Mesenchymal stem cell (in vitro differentiated cells and primary cell): Measurements from ENCODE around the gene AOC2.

ENCODE experiments used
- DNase-seq: peaks from one replicate; pipeline ENCODE4 v3.0.0-alpha.2; 2013
- H2AFZ ChIP-seq: one replicate; pipeline ENCODE4 v1.6.1; 2013; ENCODE audit warnings: low read depth, mild to moderate bottlenecking, control low read depth, inconsistent platforms, low read length, moderate library complexity
- H2AK5ac ChIP-seq: 2 replicates; pipeline ENCODE4 v1.6.1; 2013; ENCODE audit warnings: low read length, moderate library complexity, mild to moderate bottlenecking, inconsistent platforms; ENCODE audit not compliant: severe bottlenecking
- H2BK120ac ChIP-seq: one replicate; pipeline ENCODE4 v1.6.1; 2013; ENCODE audit warnings: low read depth, mild to moderate bottlenecking, inconsistent platforms, low read length, moderate library complexity
- H2BK12ac ChIP-seq, 2 experiments: one replicate each; pipeline ENCODE4 v1.6.1; 2013; ENCODE audit warnings: inconsistent platforms in 2 of 2, low read length in 2 of 2, mild to moderate bottlenecking in 2 of 2, moderate library complexity in 2 of 2, control low read depth in 1 of 2
- H2BK15ac ChIP-seq: one replicate; pipeline ENCODE4 v1.6.1; 2013; ENCODE audit warnings: mild to moderate bottlenecking, low read depth, inconsistent platforms; ENCODE audit not compliant: poor library complexity, severe bottlenecking
- H2BK5ac ChIP-seq: 2 replicates; pipeline ENCODE4 v1.6.1; 2013; ENCODE audit warnings: low read depth, mild to moderate bottlenecking, low read length, control low read depth, inconsistent platforms; ENCODE audit not compliant: poor library complexity, severe bottlenecking
- H3K14ac ChIP-seq, 2 experiments: one replicate each; pipeline ENCODE4 v1.6.1; 2013; ENCODE audit warnings: inconsistent platforms in 2 of 2, low read length in 2 of 2, control low read depth in 1 of 2, mild to moderate bottlenecking in 1 of 2, moderate library complexity in 1 of 2
- H3K18ac ChIP-seq, 2 experiments: one replicate each; pipeline ENCODE4 v1.6.1; 2013; ENCODE audit warnings: inconsistent platforms in 2 of 2, low read length in 2 of 2, control low read depth in 1 of 2, low read depth in 1 of 2, mild to moderate bottlenecking in 1 of 2
- H3K23ac ChIP-seq, 2 experiments: one replicate each; pipeline ENCODE4 v1.6.1; 2013; ENCODE audit warnings: inconsistent platforms in 2 of 2, low read length in 2 of 2, mild to moderate bottlenecking in 2 of 2, moderate library complexity in 2 of 2, control low read depth in 1 of 2
- H3K27ac ChIP-seq: 2 replicates; pipeline ENCODE4 v1.5.1; 2013; ENCODE audit warnings: mild to moderate bottlenecking, moderate library complexity, low read length, control low read depth, inconsistent platforms; ENCODE audit not compliant: poor library complexity, severe bottlenecking
- H3K27me3 ChIP-seq, 2 experiments: 2 replicates each; pipeline versions ENCODE4 v1.6.1 to v1.7.0; 2013; ENCODE audit warnings: low read length in 2 of 2, mild to moderate bottlenecking in 2 of 2, moderate library complexity in 2 of 2, control low read depth in 1 of 2, inconsistent platforms in 1 of 2; ENCODE audit not compliant: control insufficient read depth in 1 of 2, insufficient read depth in 1 of 2
- H3K36me3 ChIP-seq, 2 experiments: 2 replicates each; pipeline versions ENCODE4 v1.6.1 to v1.7.0; 2013; ENCODE audit warnings: low read length in 2 of 2, control low read depth in 1 of 2, inconsistent platforms in 1 of 2, low read depth in 1 of 2, mild to moderate bottlenecking in 1 of 2; ENCODE audit not compliant: insufficient read depth in 2 of 2, control insufficient read depth in 1 of 2
- H3K4ac ChIP-seq, 2 experiments: one replicate each; pipeline ENCODE4 v1.6.1; 2013; ENCODE audit warnings: inconsistent platforms in 2 of 2, low read length in 2 of 2, mild to moderate bottlenecking in 2 of 2, moderate library complexity in 2 of 2, control low read depth in 1 of 2, low read depth in 1 of 2
- H3K4me1 ChIP-seq: 2 replicates; pipeline ENCODE4 v1.6.1; 2013; ENCODE audit warnings: low read depth, low read length, control low read depth; ENCODE audit not compliant: control insufficient read depth, insufficient read depth
- H3K4me2 ChIP-seq: 2 replicates; pipeline ENCODE4 v1.6.1; 2013; ENCODE audit warnings: low read length, mild to moderate bottlenecking, inconsistent platforms; ENCODE audit not compliant: poor library complexity, severe bottlenecking
- H3K4me3 ChIP-seq, 2 experiments: 2 replicates each; pipeline versions ENCODE4 v1.5.1 to v1.7.0; 2013; ENCODE audit warnings: low read length in 2 of 2, mild to moderate bottlenecking in 2 of 2, control low read depth in 1 of 2, low read depth in 1 of 2; ENCODE audit not compliant: insufficient read depth in 1 of 2
- H3K79me1 ChIP-seq: replicated peaks from 2 replicates; pipeline ENCODE4 v1.6.1; 2013; ENCODE audit warnings: mild to moderate bottlenecking, control low read depth, low read length, inconsistent platforms; ENCODE audit not compliant: poor library complexity, severe bottlenecking
- H3K9ac ChIP-seq: 2 replicates; pipeline ENCODE4 v1.7.0; 2013; ENCODE audit warnings: mild to moderate bottlenecking, low read length, moderate library complexity
- H3K9me3 ChIP-seq: 2 replicates; pipeline ENCODE4 v1.7.0; 2013; ENCODE audit warnings: mild to moderate bottlenecking, low read length; ENCODE audit not compliant: control insufficient read depth
- H4K8ac ChIP-seq: one replicate; pipeline ENCODE4 v1.6.1; 2013; ENCODE audit warnings: inconsistent platforms, mild to moderate bottlenecking, low read length, moderate library complexity
- H4K91ac ChIP-seq: one replicate; pipeline ENCODE4 v1.6.1; 2013; ENCODE audit warnings: mild to moderate bottlenecking, low read length, inconsistent platforms
- WGBS: methylation state at CpG from one replicate; pipeline ENCODE4 v1.1.7; 2013; ENCODE audit warnings: mixed read lengths; 5-methylcytosine and 5-hydroxymethylcytosine counted together

The AOC2 gene

DNA sequence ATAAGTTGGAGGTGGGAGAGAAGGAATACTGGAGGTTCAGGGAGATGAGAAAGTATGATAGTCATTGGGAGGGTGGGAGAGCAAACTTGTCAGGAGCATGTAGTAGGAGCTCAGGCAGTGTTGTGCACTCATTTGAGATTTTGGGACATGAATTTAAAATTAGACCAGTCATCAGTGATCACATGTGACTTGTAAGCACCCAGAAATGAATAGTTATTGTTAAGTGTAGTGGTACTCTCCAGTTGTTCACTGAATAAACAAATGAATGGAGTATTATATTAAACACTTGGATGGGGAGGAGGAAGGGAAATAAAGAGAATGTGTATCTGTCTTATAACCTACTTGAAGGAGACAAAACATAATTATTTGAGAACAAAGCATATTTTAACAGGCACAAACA lies 13.4 kb upstream of the AOC2 start:
- no peak overlapping the region for H2BK12ac ChIP-seq
- no peak overlapping the region for H3K4me3 ChIP-seq
- H3K4ac ChIP-seq = no peak overlapping the region

DNA sequence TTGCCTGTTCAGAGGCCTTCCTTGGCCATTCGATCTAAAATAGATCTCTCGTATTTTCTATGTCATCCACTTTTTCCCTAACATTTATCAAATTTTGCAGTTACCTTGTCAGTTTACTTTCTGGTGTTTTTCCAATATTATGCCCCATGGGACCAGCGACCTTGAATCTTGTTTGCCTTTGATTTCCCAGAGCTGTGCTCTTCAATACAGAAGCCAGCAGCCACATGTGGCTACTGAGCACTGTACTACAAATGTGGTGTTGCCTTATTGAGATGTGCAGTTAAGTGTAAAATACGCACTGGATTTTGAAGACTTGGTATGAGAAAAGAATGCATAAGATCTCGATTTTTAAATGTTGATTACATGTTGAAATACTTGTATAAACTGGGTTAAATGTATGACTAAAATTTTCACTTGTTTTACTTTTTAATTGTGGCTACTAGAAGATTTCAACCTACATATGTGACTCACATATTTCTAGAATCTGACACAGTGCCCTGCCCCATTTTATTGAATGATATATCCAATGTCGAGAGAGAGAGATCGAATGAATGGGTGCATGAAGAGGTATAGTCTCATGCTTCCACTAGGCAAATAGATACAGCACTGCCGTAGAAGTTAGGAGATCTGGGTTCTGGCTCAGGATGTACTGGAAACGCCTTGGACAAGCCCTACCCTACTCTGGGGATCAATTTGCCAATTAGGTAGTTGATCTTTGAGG lies 12.0 kb upstream of the AOC2 start:
- H4K8ac ChIP-seq = peak overlapping the region; percentile 98
- H3K79me1 ChIP-seq = peaks cover 15% of the 10 kb centered on the region
- H2AFZ ChIP-seq = peak overlapping the region; percentile 95
- no peak overlapping the region for H3K23ac ChIP-seq
- H2BK12ac ChIP-seq = no peak overlapping the region
- peak overlapping the region in 1 of 2 experiments; percentile 89 for H3K4ac ChIP-seq
- 62% methylated on average over 8 of the region's 9 CpGs for WGBS
- H2BK15ac ChIP-seq = no peak overlapping the region
- no peaks in the 10 kb centered on the region for H3K9me3 ChIP-seq
- no peak overlapping the region for H2AK5ac ChIP-seq
- peak overlapping the region; percentile 99 for H3K9ac ChIP-seq
- peaks cover 3% of the 10 kb centered on the region for H3K4me1 ChIP-seq
- peak overlapping the region in 1 of 2 experiments; percentile 91 for H3K18ac ChIP-seq
- H4K91ac ChIP-seq = peak overlapping the region; percentile 14
- H3K27ac ChIP-seq = peak overlapping the region; percentile 70
- H3K36me3 ChIP-seq = peaks cover 20 to 28% of the 10 kb centered on the region in 2 experiments
- DNase-seq = no peak
- H2BK120ac ChIP-seq = no peak overlapping the region
- H3K14ac ChIP-seq = peak overlapping the region in 1 of 2 experiments; percentile 48
- H2BK5ac ChIP-seq = no peak overlapping the region
- H3K4me2 ChIP-seq = peak overlapping the region; percentile 97
- H3K27me3 ChIP-seq = peaks cover 0 to 13% of the 10 kb centered on the region in 2 experiments
- peak overlapping the region; percentile 93 to 94 for H3K4me3 ChIP-seq

More for the DNA sequence above, 13.4 kb upstream of the AOC2 start:
- Histone ChIP-seq H3K4me1 (peaks cover 3% of the 10 kb centered on the region), H2BK5ac (no peak overlapping the region), H2AFZ (no peak overlapping the region), H3K14ac (no peak overlapping the region), H3K27ac (no peak overlapping the region), H4K91ac (no peak overlapping the region), H2AK5ac (no peak overlapping the region), H3K23ac (no peak overlapping the region), H4K8ac (no peak overlapping the region), H3K9ac (no peak overlapping the region), H3K36me3 (peaks cover 10 to 15% of the 10 kb centered on the region in 2 experiments), H2BK120ac (no peak overlapping the region), H3K9me3 (no peaks in the 10 kb centered on the region), H3K4me2 (no peak overlapping the region), H3K79me1 (peaks cover 10% of the 10 kb centered on the region), H3K27me3 (peaks cover 0 to 13% of the 10 kb centered on the region in 2 experiments), H3K18ac (no peak overlapping the region), H2BK15ac (no peak overlapping the region)
- no peak for DNase-seq

DNA sequence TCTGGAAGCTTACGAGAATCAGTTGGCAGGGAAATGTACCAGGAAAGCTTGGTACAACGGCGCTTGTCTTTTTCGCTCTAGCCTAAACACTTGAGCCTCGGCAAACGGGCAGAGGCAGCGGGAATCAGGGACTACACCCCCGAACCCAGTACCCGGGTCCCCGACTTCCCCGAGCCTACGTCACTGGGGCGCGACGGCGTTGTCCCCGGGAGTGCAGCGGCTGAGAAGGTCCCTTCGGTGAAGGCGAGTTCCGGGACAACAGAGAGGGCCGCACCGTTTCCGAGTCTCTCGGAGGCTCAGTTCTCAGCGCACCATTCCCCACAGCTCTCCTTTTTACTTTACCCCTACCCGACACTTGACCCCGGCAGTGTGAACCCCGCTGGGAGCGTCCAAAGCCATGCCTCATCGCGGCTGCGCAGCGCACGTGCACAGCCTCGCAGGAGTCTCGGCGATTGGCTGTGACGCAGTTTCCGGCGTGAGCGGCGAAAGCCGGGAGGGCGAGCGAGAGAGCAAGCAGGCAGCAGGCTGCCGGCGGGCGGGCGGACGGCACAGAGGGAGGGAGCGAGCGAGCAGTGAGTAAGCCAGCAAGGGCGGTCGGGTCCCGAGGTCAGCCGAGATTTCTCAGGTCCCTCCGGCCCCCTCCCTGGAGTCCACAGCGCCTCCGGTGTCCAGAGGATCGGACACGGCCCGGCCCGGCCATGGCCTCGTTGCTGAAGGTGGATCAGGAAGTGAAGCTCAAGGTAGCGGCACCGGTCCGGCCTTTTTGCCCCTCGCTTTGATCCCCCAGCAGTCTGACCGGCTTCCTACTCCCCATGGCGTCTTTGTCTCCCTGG lies 11.2 kb upstream of the AOC2 start, which contains the start of gene PSME3:
PSME3 (plus strand) TSS at position 464 of the 833 bp plus-strand sequence; CDS start at position 699, 235 bp downstream.
- H3K23ac ChIP-seq = peak within 1 kb of the TSS; percentile 2 to 42
- peak within 1 kb of the TSS; percentile 82 to 91 for H3K18ac ChIP-seq
- peaks cover 0 to 8% of the 10 kb centered on the region in 2 experiments for H3K27me3 ChIP-seq
- peaks cover 27 to 36% of the 10 kb centered on the region in 2 experiments for H3K36me3 ChIP-seq
- H4K91ac ChIP-seq = peak within 1 kb of the TSS; percentile 65
- DNase-seq = peak; percentile 93
- H3K9ac ChIP-seq = peak within 1 kb of the TSS; percentile 99
- H2BK5ac ChIP-seq = peak within 1 kb of the TSS; percentile 10
- peak within 1 kb of the TSS; percentile 62 for H2BK15ac ChIP-seq
- H2BK120ac ChIP-seq = no peak within 1 kb of the TSS
- peaks cover 21% of the 10 kb centered on the region for H3K79me1 ChIP-seq
- no peak within 1 kb of the TSS for H2AK5ac ChIP-seq
- peak within 1 kb of the TSS; percentile 97 for H3K4me2 ChIP-seq
- peak within 1 kb of the TSS; percentile 71 to 89 for H3K4ac ChIP-seq
- peak within 1 kb of the TSS in 1 of 2 experiments; percentile 61 for H2BK12ac ChIP-seq
- peaks cover 3% of the 10 kb centered on the region for H3K4me1 ChIP-seq
- H3K14ac ChIP-seq = peak within 1 kb of the TSS; percentile 26 to 93
- H4K8ac ChIP-seq = peak within 1 kb of the TSS; percentile 98
- WGBS = under 1% methylated on average over 60 of the region's 71 CpGs
- H3K27ac ChIP-seq = peak within 1 kb of the TSS; percentile 70
- peak within 1 kb of the TSS; percentile 93 to 94 for H3K4me3 ChIP-seq
- H2AFZ ChIP-seq = peak within 1 kb of the TSS; percentile 95
- H3K9me3 ChIP-seq = no peaks in the 10 kb centered on the region
